RWPE2 (cell line): Measurements from ENCODE around the gene PADI2.
A peak's percentile ranks its signal among the peaks of the same experiment; 100 is the strongest.

Experiments used
- ATAC-seq: fragments of 200-7000 bp; cut with Tn5 transposase; 3 replicates; pipeline ENCODE4 v1.9.1; 2021; ENCODE audit warnings: low read depth
- DNase-seq: peaks from one replicate; pipeline ENCODE4 v3.0.0-alpha.2; 2020; ENCODE audit warnings: low spot score
- H3K27ac ChIP-seq: fragments of 450-650 bp; 2 replicates; pipeline ENCODE4 v1.5.1; 2017; ENCODE audit warnings: mild to moderate bottlenecking; ENCODE audit not compliant: poor library complexity, severe bottlenecking
- H3K27me3 ChIP-seq: fragments of 250-450 bp; sonication (Bioruptor Pico); 2 replicates; pipeline ENCODE4 v1.5.1; 2021; ENCODE audit warnings: mild to moderate bottlenecking, moderate library complexity; ENCODE audit not compliant: insufficient read depth, poor library complexity, severe bottlenecking
- H3K36me3 ChIP-seq: fragments of 250-450 bp; sonication (Bioruptor Pico); 2 replicates; pipeline ENCODE4 v1.5.1; 2020; ENCODE audit warnings: low read depth, mild to moderate bottlenecking, moderate library complexity
- H3K4me1 ChIP-seq: fragments of 250-450 bp; sonication (Bioruptor Pico); 2 replicates; pipeline ENCODE4 v1.5.1; 2021; ENCODE audit warnings: mild to moderate bottlenecking, moderate library complexity; ENCODE audit not compliant: insufficient read depth, poor library complexity, severe bottlenecking
- H3K4me3 ChIP-seq: fragments of 250-450 bp; sonication (Bioruptor Pico); 2 replicates; pipeline ENCODE4 v1.5.1; 2021; ENCODE audit warnings: mild to moderate bottlenecking, moderate library complexity; ENCODE audit not compliant: severe bottlenecking
- H3K9me3 ChIP-seq: fragments of 250-450 bp; sonication (Bioruptor Pico); 2 replicates; pipeline ENCODE4 v1.5.1; 2021; ENCODE audit warnings: mild to moderate bottlenecking, moderate library complexity; ENCODE audit not compliant: severe bottlenecking
- TF ChIP-seq, protein P1 (sequence below): fragments of 450-650 bp; IDR thresholded peaks from one replicate; pipeline ENCODE4 v1.5.1; 2017; ENCODE audit warnings: mild to moderate bottlenecking, moderate library complexity; ENCODE audit not compliant: poor library complexity, severe bottlenecking

The PADI2 gene

DNA sequence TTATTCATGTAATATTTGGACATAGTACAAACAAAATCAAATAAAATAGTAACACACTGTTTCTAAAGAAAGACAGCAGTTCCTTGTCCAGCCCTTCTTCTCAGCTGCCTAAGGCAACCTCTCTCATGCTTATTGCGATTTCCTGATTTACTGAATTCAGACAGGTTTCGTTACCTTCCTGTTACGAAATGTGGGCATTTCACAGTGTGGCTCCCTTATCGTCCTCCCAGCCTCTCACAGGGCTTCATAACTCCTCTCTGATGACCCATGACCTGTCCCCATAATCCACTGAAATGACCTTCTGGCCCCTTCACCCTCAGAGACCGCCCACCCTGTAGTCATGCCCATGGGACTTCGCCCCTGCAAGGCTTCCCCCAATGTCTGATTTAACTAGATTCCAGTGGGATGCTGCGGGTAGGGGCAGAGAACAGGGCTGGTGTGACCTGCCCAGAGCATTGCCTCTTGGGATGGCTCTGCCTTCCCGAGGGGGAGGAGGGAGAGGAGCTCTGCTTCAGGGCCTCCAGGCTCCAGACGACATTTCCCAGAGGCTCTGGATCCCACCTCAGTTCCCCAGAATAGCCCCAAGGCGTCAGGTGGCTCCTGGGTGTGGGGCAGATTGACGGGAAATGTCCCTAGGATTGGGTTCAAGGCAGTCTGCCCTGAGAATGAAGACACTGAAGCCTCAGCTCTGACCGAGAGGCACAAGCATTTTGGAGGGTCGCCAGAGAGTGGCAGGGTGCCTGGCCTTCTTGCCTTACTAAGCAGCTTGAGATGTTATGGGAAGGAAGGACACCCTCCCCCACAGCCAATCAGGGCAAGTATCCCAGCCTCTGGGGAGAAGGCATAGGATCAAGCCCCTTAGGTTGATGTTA is 20.6 kb downstream of the PADI2 start:
- Histone ChIP-seq H3K27me3 (no peaks in the 10 kb centered on the region), H3K4me3 (no peak overlapping the region), H3K27ac (peak overlapping the region; percentile 9), H3K36me3 (no peaks in the 10 kb centered on the region), H3K9me3 (no peaks in the 10 kb centered on the region), H3K4me1 (peaks cover 12% of the 10 kb centered on the region)
- DNase-seq (no peak), ATAC-seq (peak; percentile 51)
- TF ChIP-seq, protein P1, sequence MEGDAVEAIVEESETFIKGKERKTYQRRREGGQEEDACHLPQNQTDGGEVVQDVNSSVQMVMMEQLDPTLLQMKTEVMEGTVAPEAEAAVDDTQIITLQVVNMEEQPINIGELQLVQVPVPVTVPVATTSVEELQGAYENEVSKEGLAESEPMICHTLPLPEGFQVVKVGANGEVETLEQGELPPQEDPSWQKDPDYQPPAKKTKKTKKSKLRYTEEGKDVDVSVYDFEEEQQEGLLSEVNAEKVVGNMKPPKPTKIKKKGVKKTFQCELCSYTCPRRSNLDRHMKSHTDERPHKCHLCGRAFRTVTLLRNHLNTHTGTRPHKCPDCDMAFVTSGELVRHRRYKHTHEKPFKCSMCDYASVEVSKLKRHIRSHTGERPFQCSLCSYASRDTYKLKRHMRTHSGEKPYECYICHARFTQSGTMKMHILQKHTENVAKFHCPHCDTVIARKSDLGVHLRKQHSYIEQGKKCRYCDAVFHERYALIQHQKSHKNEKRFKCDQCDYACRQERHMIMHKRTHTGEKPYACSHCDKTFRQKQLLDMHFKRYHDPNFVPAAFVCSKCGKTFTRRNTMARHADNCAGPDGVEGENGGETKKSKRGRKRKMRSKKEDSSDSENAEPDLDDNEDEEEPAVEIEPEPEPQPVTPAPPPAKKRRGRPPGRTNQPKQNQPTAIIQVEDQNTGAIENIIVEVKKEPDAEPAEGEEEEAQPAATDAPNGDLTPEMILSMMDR = no peak

DNA sequence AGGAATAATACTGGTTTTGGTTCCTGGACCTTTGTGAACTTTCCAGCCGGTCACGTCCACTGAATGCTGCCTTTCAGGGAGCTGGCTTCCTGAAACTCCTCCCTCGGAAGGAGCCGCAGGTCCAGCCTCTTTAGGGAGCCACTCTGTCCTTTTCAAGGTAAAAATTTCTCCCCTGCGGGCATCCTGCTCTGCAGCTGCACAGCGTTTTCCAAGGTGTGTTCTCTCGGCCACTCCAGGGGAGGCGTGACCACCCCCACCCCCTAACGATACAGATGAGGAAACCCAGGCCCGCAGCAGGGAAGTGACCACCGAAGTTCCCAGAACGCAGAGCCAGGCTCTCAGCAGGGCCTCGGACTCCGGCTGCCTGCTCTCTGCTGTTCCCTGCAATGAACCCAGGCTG is 21.5 kb downstream of the PADI2 start:
- H3K9me3 ChIP-seq = no peaks in the 10 kb centered on the region

DNA sequence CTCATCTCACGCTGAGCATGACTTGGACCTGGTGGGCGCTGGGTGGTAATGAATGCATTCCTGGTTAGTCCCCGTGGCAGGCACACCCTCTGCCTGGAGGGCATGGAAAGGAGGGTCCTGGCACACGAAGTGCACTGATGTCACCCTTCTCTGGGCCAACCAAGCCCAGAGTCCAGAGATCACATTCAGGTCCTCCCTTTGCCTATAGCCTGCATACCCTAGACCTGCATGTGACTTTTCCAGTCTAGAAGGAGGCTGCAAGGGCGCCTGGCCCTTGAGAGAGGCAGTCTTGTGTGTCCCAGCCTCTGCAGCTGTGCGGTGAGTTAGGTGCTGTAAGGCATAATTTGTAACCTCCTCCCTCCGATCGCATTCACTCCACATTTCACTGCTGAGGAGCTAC is 22.1 kb downstream of the PADI2 start:
- H3K36me3 ChIP-seq = no peaks in the 10 kb centered on the region
- no peak for ATAC-seq
- H3K27me3 ChIP-seq = no peaks in the 10 kb centered on the region
- no peak overlapping the region for H3K27ac ChIP-seq
- no peaks in the 10 kb centered on the region for H3K9me3 ChIP-seq
- no peak overlapping the region for H3K4me3 ChIP-seq
- TF ChIP-seq, protein P1 = no peak
- H3K4me1 ChIP-seq = peaks cover 12% of the 10 kb centered on the region
- DNase-seq = no peak

More for the DNA sequence above, 21.5 kb downstream of the PADI2 start:
- H3K27ac ChIP-seq = peak overlapping the region; percentile 9
- 0 out of 3 replicates have a peak, but pooled peaks have one; percentile 10 for ATAC-seq
- DNase-seq = no peak
- H3K4me1 ChIP-seq = peaks cover 12% of the 10 kb centered on the region
- H3K27me3 ChIP-seq = no peaks in the 10 kb centered on the region
- TF ChIP-seq, protein P1 = no peak
- no peaks in the 10 kb centered on the region for H3K36me3 ChIP-seq
- H3K4me3 ChIP-seq = no peak overlapping the region

DNA sequence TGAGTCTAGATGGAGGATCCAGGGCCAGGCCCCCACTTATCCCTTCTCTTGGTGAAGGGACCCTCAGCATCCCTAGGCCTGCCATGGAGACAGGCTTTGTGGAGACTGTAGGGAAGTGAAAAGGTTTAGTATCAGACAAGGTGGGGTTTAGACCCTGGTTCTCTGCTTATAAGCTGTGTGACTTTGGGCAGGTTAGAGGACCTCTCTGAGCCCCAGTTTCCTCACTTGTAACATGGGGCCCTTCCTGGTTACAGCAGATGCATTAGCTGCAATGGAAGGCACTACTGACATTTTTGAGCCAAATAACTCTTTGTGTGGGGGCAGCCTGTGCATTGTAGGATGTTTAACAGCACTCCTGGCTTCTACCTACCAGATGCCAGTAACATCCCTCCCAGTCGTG is 22.7 kb downstream of the PADI2 start:
- TF ChIP-seq, protein P1 = no peak
- H3K27me3 ChIP-seq = no peaks in the 10 kb centered on the region

DNA sequence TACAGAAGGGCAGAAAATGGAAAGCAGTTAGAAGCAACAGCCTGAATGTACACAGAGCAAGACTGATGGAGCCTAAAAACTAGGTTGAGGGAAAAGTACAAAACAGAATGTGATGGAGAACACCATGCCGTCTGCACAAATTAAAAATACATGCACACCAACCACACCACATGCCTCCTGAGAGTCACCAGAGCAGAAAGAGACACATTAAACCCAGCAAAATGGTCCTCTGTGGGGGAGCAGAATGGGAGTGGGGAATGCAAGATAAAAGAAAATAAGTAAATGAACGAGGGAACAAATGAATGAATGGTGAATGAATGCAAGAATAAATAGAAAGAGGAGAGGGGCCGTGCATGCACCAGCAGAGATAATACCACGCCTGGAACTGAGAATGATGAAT is 24.1 kb downstream of the PADI2 start:
- H3K4me1 ChIP-seq = peaks cover 12% of the 10 kb centered on the region
- H3K27ac ChIP-seq = no peak overlapping the region
- DNase-seq = no peak
- H3K27me3 ChIP-seq = no peaks in the 10 kb centered on the region
- no peak for ATAC-seq
- no peaks in the 10 kb centered on the region for H3K9me3 ChIP-seq
- no peaks in the 10 kb centered on the region for H3K36me3 ChIP-seq
- no peak overlapping the region for H3K4me3 ChIP-seq
- TF ChIP-seq, protein P1 = no peak

More for the DNA sequence above, 22.7 kb downstream of the PADI2 start:
- no peak overlapping the region for H3K4me3 ChIP-seq
- H3K36me3 ChIP-seq = no peaks in the 10 kb centered on the region
- H3K4me1 ChIP-seq = peaks cover 12% of the 10 kb centered on the region
- H3K9me3 ChIP-seq = no peaks in the 10 kb centered on the region
- no peak for DNase-seq
- H3K27ac ChIP-seq = no peak overlapping the region
- no peak for ATAC-seq
